Peyer's patch (tissue), 4 donors: ENCODE data around the gene C12orf43.

Experiments
- CTCF ChIP-seq, 6 experiments: fragments of 450-650 bp in 4 of 6; fragments of 200-600 bp in 2 of 6; sonication (generic) in 1 of 6; IDR thresholded peaks; one replicate each; pipeline ENCODE4 v1.5.1; 2017 to 2019; ENCODE audit warnings: antibody characterized with exemption in 6 of 6, mild to moderate bottlenecking in 3 of 6, moderate library complexity in 1 of 6
- POLR2A ChIP-seq, 2 donors: fragments of 450-650 bp; IDR thresholded peaks; one replicate each; pipeline ENCODE4 v1.5.1; 2017; ENCODE audit warnings: antibody characterized with exemption in 2 of 2, mild to moderate bottlenecking in 2 of 2, moderate library complexity in 2 of 2

GRCh38 chr12:121057794-121058193, 41.5 kb upstream of the C12orf43 start:
- TF ChIP-seq CTCF (IDR thresholded peaks at IDR 0.05) (no peak), POLR2A (IDR thresholded peaks at IDR 0.05) (no peak)
